ENCODE data around the gene CDS2. TPM values are rescaled to one million over a fixed set of nuclear protein-coding genes. Genes with fewer than 3 reads are reported as not detected.

CDS2 gene
- total RNA-seq, 1 donor, result 25.3 TPM

GRCh38 chr20:5159928-5160327, 33.1 kb downstream of the CDS2 start:
- no peak for DNase-seq (ENCODE audit: insufficient read length, low spot score, missing footprints)
- peaks cover 9% of the 10 kb centered on the region for H3K4me1 ChIP-seq (ENCODE audit: insufficient read depth, low read length)
- H2AFZ ChIP-seq (ENCODE audit: low read length), result no peak overlapping the region
- no peak overlapping the region for H3K4me2 ChIP-seq (ENCODE audit: insufficient read depth, low read length)
- no peaks in the 10 kb centered on the region for H3K9me3 ChIP-seq (ENCODE audit: low read depth, low read length)
- no peaks in the 10 kb centered on the region for H3K27me3 ChIP-seq (ENCODE audit: insufficient read depth, low read length)
- H3K79me2 ChIP-seq (ENCODE audit: insufficient read depth, low read length), result peaks cover 69% of the 10 kb centered on the region
- no peak overlapping the region for H3K4me3 ChIP-seq (ENCODE audit: insufficient read depth, low read length)
- TF ChIP-seq CTCF (IDR thresholded peaks at IDR 0.05; ENCODE audit: extremely low read depth, low read depth, low read length), result no peak
- H3K36me3 ChIP-seq (ENCODE audit: insufficient read depth, low read length), result no peaks in the 10 kb centered on the region
- H3K27ac ChIP-seq (ENCODE audit: low read depth, low read length), result no peak overlapping the region
- H4K20me1 ChIP-seq (ENCODE audit: insufficient read depth, low read length), result peaks cover 32% of the 10 kb centered on the region

DNA sequence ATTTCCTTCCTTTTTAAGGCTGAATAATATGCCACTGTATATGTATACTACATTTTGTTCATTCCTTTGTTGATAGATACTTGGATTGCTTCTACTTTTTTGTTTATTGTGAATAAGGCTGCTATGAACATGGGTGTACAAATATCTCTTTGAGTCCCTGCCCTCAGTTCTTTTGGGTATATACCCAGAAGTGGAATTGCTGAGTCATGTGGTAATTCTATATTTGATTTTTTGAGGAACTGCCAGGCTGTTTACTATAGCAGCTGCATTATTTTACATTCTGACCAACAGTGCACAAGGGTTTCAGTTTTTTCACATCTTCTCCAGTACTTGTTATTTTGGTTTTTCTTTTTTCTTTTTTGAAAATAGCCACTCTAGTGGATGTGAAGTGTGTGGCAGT, 34.1 kb downstream of the CDS2 start:
- Histone ChIP-seq H3K4me3 (ENCODE audit: insufficient read depth, low read length) (no peak overlapping the region), H2AFZ (ENCODE audit: low read length) (no peak overlapping the region), H3K4me1 (ENCODE audit: insufficient read depth, low read length) (peaks cover 9% of the 10 kb centered on the region), H3K4me2 (ENCODE audit: insufficient read depth, low read length) (no peak overlapping the region), H3K27ac (ENCODE audit: low read depth, low read length) (no peak overlapping the region), H4K20me1 (ENCODE audit: insufficient read depth, low read length) (peaks cover 38% of the 10 kb centered on the region), H3K9me3 (ENCODE audit: low read depth, low read length) (no peaks in the 10 kb centered on the region), H3K27me3 (ENCODE audit: insufficient read depth, low read length) (no peaks in the 10 kb centered on the region), H3K79me2 (ENCODE audit: insufficient read depth, low read length) (peaks cover 68% of the 10 kb centered on the region), H3K36me3 (ENCODE audit: insufficient read depth, low read length) (no peaks in the 10 kb centered on the region)
- no peak for TF ChIP-seq CTCF (IDR thresholded peaks at IDR 0.05; ENCODE audit: extremely low read depth, low read depth, low read length)
- no peak for DNase-seq (ENCODE audit: insufficient read length, low spot score, missing footprints)

- TF ChIP-seq CTCF (IDR thresholded peaks at IDR 0.05; ENCODE audit: extremely low read depth, low read depth, low read length), result no peak
- peaks cover 36% of the 10 kb centered on the region for H4K20me1 ChIP-seq (ENCODE audit: insufficient read depth, low read length)
- peaks cover 6% of the 10 kb centered on the region for H3K4me1 ChIP-seq (ENCODE audit: insufficient read depth, low read length)
- no peaks in the 10 kb centered on the region for H3K27me3 ChIP-seq (ENCODE audit: insufficient read depth, low read length)
- H3K36me3 ChIP-seq (ENCODE audit: insufficient read depth, low read length), result no peaks in the 10 kb centered on the region
- no peaks in the 10 kb centered on the region for H3K9me3 ChIP-seq (ENCODE audit: low read depth, low read length)
- H3K79me2 ChIP-seq (ENCODE audit: insufficient read depth, low read length), result peaks cover 67% of the 10 kb centered on the region
- H3K4me2 ChIP-seq (ENCODE audit: insufficient read depth, low read length), result no peak overlapping the region
- no peak overlapping the region for H2AFZ ChIP-seq (ENCODE audit: low read length)
- H3K4me3 ChIP-seq (ENCODE audit: insufficient read depth, low read length), result no peak overlapping the region
- H3K27ac ChIP-seq (ENCODE audit: low read depth, low read length), result no peak overlapping the region
- DNase-seq (ENCODE audit: insufficient read length, low spot score, missing footprints), result no peak
These were observed 34.8 kb downstream of the CDS2 start for GRCh38 chr20:5161536-5162164.

DNA sequence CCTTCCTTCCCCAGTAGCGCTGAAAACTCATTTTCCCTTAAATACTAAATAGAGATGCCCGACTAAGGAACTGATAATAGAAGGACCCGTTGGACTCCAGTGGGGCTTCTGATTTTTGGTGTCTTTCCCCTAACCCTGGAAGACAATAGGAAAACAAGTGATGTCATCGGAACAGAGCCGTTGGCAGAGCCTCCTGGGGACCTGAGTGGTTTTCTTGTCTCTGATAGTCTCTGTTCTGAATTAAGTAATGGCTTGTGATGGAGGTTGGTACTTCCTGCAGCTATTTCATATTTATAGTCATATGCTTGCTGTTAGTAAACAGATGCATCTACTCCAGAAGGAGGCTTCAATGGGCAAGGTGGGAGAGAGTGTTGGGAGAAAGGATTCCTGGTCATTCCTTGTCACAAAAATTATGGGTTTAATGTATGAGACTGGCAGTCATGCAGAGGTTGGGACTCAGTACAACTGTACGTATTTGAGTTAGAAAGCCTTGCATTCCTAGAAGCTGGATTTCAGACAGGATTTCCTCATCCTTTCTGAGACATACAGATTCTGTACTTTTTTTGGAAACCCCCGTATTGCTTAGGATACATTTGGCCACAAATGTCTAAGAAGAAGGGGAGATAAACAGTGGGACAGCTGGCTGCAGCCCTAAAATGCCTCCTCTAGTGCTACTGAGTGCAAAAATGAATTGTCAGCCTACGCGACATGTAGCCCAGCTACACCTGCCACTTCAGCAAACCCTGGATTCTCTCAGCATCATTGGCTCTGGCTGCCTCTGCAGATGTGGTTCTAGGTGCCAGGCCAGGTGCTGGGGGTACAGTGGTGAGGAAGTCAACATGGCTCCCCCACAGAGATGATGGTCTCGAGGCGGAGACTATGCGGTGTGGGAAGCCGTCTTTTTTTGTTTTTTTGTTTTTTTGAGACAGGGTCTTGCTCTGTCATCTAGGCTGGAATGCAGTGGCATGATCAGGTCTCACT, 38.1 kb downstream of the CDS2 start:
- H3K9me3 ChIP-seq (ENCODE audit: low read depth, low read length), result no peaks in the 10 kb centered on the region
- peaks cover 46% of the 10 kb centered on the region for H4K20me1 ChIP-seq (ENCODE audit: insufficient read depth, low read length)
- peaks cover 12% of the 10 kb centered on the region for H3K4me1 ChIP-seq (ENCODE audit: insufficient read depth, low read length)
- H3K4me2 ChIP-seq (ENCODE audit: insufficient read depth, low read length), result no peak overlapping the region
- TF ChIP-seq CTCF (IDR thresholded peaks at IDR 0.05; ENCODE audit: extremely low read depth, low read depth, low read length), result no peak
- DNase-seq (ENCODE audit: insufficient read length, low spot score, missing footprints), result no peak
- no peak overlapping the region for H2AFZ ChIP-seq (ENCODE audit: low read length)
- H3K4me3 ChIP-seq (ENCODE audit: insufficient read depth, low read length), result no peak overlapping the region
- H3K27me3 ChIP-seq (ENCODE audit: insufficient read depth, low read length), result no peaks in the 10 kb centered on the region
- H3K79me2 ChIP-seq (ENCODE audit: insufficient read depth, low read length), result peaks cover 62% of the 10 kb centered on the region
- no peak overlapping the region for H3K27ac ChIP-seq (ENCODE audit: low read depth, low read length)
- H3K36me3 ChIP-seq (ENCODE audit: insufficient read depth, low read length), result no peaks in the 10 kb centered on the region
